HCT116 (cell line): ENCODE measurements around the gene RRP12. TPM values are rescaled to one million over a fixed set of nuclear protein-coding genes. Genes with fewer than 3 reads are reported as not detected.

Experiments used
- CBX3 ChIP-seq: IDR thresholded peaks from 2 replicates; pipeline ENCODE4 v1.6.1; 2012; ENCODE audit warnings: low read depth
- ELF1 ChIP-seq: IDR thresholded peaks from 2 replicates; pipeline ENCODE4 v1.6.1; 2012; ENCODE audit warnings: low read depth, borderline replicate concordance
- EZH2 ChIP-seq: fragments of 200-600 bp; sonication (generic); IDR thresholded peaks from 2 replicates; pipeline ENCODE4 v1.6.1; 2017; ENCODE audit warnings: antibody characterized with exemption, mixed run types
- FOSL1 ChIP-seq: IDR thresholded peaks from 2 replicates; pipeline ENCODE4 v1.6.1; 2012; ENCODE audit warnings: low read depth
- JUND ChIP-seq: IDR thresholded peaks from 2 replicates; pipeline ENCODE4 v1.6.1; 2012
- POLR2A ChIP-seq: IDR thresholded peaks from 2 replicates; pipeline ENCODE4 v1.7.0; 2011; ENCODE audit warnings: borderline replicate concordance; ENCODE audit not compliant: insufficient read depth, insufficient read length; ENCODE audit errors: extremely low read depth
- SRF ChIP-seq: IDR thresholded peaks from 2 replicates; pipeline ENCODE4 v1.6.1; 2012; ENCODE audit warnings: low read depth
- total RNA-seq: library from RNA; stranded (reverse); gene quantifications from one replicate; pipeline ENCODE4 v1.2.1, GENCODE V29; 2021; ENCODE audit not compliant: unreplicated experiment
- TF ChIP-seq, protein P1 (sequence below): IDR thresholded peaks from 2 replicates; pipeline ENCODE4 v1.6.1; 2011; ENCODE audit warnings: mild to moderate bottlenecking, low read length, moderate library complexity; ENCODE audit not compliant: insufficient replicate concordance; ENCODE audit errors: extremely low read depth
- TF ChIP-seq, protein P2 (sequence below), 3 experiments: fragments of 200-600 bp in 1 of 3; sonication (generic) in 1 of 3; IDR thresholded peaks in 2 of 3; conservative IDR thresholded peaks in 1 of 3; 2 replicates each; pipeline ENCODE4 v1.5.1; 2012 to 2017; ENCODE audit warnings: low read depth in 2 of 3, low read length in 2 of 3, antibody characterized with exemption in 1 of 3, borderline replicate concordance in 1 of 3, control low read depth in 1 of 3, mild to moderate bottlenecking in 1 of 3, mixed read lengths in 1 of 3, mixed run types in 1 of 3, moderate library complexity in 1 of 3; ENCODE audit not compliant: insufficient read depth in 1 of 3
- TF ChIP-seq, protein P3 (sequence below): IDR thresholded peaks from 2 replicates; pipeline ENCODE4 v1.6.1; 2012

Gene RRP12
- total RNA-seq, 1 experiment from 2014 or later = 67.0 TPM

DNA sequence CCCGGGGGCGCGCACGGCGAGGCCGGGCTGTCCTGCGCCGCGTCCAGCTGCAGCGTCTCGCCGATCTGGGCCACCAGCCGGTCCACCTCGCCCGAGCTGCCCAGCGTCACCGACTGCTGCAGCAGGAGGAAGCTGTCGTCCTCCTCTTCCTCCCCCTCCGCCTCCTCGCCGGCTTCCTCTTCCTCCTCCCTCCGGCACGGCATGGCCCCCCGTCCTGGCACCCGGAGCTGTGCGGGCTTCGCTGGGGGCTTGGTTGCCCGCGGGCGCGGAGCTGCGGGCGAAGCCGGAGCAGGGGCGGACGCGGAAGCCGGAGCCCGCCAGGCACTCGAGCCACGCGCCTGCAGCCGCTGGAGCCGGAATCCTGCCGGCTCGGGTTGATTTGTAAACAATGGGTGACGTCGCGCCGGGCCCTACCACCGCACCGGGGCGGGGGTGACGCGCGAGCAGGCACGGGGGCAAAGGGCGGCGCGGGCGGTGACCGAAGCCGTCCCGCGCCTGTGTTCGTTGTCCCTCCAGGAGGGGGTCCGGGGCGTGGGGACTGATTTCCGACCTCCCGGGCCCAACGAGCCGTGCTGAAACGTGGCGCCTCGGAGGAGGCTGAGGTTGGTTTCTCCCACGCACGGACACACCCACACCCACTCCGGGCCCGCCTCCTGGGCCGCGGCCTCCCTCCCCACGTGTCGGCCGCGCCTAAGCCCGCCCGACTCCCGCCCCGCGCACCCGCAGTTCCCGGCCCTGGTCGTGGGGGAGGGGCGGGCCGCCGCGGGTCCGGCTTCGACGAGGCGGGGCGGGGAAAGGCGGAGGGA lies 66.6 kb downstream of the RRP12 start, which contains the start of gene FRAT2 (continued):
- TF ChIP-seq, protein P1, sequence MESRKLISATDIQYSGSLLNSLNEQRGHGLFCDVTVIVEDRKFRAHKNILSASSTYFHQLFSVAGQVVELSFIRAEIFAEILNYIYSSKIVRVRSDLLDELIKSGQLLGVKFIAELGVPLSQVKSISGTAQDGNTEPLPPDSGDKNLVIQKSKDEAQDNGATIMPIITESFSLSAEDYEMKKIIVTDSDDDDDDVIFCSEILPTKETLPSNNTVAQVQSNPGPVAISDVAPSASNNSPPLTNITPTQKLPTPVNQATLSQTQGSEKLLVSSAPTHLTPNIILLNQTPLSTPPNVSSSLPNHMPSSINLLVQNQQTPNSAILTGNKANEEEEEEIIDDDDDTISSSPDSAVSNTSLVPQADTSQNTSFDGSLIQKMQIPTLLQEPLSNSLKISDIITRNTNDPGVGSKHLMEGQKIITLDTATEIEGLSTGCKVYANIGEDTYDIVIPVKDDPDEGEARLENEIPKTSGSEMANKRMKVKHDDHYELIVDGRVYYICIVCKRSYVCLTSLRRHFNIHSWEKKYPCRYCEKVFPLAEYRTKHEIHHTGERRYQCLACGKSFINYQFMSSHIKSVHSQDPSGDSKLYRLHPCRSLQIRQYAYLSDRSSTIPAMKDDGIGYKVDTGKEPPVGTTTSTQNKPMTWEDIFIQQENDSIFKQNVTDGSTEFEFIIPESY = no peak
- TF ChIP-seq, protein P2, sequence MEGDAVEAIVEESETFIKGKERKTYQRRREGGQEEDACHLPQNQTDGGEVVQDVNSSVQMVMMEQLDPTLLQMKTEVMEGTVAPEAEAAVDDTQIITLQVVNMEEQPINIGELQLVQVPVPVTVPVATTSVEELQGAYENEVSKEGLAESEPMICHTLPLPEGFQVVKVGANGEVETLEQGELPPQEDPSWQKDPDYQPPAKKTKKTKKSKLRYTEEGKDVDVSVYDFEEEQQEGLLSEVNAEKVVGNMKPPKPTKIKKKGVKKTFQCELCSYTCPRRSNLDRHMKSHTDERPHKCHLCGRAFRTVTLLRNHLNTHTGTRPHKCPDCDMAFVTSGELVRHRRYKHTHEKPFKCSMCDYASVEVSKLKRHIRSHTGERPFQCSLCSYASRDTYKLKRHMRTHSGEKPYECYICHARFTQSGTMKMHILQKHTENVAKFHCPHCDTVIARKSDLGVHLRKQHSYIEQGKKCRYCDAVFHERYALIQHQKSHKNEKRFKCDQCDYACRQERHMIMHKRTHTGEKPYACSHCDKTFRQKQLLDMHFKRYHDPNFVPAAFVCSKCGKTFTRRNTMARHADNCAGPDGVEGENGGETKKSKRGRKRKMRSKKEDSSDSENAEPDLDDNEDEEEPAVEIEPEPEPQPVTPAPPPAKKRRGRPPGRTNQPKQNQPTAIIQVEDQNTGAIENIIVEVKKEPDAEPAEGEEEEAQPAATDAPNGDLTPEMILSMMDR (IDR thresholded peaks at IDR 0.05 in 2 of 3, conservative IDR thresholded peaks at IDR 0.05 in 1 of 3; ENCODE audit: borderline replicate concordance in 1 of 3, insufficient read depth in 1 of 3, low read depth in 2 of 3, low read length in 2 of 3) = no peak
- TF ChIP-seq JUND (peak; percentile 81), FOSL1 (no peak), POLR2A (no peak), CBX3 (no peak; the same call in 1 of the 2 replicates), ELF1 (no peak), EZH2 (no peak), SRF (no peak)
- TF ChIP-seq, protein P3, sequence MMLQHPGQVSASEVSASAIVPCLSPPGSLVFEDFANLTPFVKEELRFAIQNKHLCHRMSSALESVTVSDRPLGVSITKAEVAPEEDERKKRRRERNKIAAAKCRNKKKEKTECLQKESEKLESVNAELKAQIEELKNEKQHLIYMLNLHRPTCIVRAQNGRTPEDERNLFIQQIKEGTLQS = no peak
